Measurements from ENCODE around the gene AP3S2. TPM values are rescaled to one million over a fixed set of nuclear protein-coding genes. Genes with fewer than 3 reads are reported as not detected.

Gene AP3S2
- total RNA-seq, 1 donor from 2014 or later, result 60.5 TPM

DNA sequence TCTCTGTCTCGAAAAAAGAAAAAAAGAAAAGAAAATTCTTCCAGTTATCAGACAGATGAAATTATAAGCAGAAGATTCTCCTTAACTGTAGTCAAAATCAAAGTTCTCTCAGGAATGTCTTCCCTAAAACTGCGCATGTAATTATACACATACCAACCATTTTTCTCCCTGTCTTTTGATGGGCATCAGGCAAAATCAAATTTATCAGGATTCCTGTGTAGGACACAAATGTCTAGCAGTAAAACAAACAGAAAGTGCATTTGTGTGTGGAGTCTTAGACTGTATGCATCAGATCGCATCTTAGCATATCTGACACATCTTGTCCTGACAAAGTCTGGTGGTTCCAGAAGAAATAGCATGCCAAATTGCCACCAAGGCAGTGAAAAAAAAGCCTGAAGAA, 22.9 kb upstream of the AP3S2 start:
- DNase-seq, result no peak
- Mint-ChIP-seq H3K27ac (ENCODE audit: unreplicated experiment) (no peak overlapping the region), H3K36me3 (ENCODE audit: unreplicated experiment) (no peaks in the 10 kb centered on the region), H3K4me3 (ENCODE audit: unreplicated experiment) (no peak overlapping the region), H3K27me3 (ENCODE audit: unreplicated experiment) (peaks cover 2% of the 10 kb centered on the region), H3K4me1 (ENCODE audit: low read depth, unreplicated experiment) (peaks cover 4% of the 10 kb centered on the region), H3K9me3 (ENCODE audit: unreplicated experiment) (no peaks in the 10 kb centered on the region)
- no peak for TF ChIP-seq CTCF (IDR thresholded peaks at IDR 0.05; ENCODE audit: partially characterized antibody, unreplicated experiment)

DNA sequence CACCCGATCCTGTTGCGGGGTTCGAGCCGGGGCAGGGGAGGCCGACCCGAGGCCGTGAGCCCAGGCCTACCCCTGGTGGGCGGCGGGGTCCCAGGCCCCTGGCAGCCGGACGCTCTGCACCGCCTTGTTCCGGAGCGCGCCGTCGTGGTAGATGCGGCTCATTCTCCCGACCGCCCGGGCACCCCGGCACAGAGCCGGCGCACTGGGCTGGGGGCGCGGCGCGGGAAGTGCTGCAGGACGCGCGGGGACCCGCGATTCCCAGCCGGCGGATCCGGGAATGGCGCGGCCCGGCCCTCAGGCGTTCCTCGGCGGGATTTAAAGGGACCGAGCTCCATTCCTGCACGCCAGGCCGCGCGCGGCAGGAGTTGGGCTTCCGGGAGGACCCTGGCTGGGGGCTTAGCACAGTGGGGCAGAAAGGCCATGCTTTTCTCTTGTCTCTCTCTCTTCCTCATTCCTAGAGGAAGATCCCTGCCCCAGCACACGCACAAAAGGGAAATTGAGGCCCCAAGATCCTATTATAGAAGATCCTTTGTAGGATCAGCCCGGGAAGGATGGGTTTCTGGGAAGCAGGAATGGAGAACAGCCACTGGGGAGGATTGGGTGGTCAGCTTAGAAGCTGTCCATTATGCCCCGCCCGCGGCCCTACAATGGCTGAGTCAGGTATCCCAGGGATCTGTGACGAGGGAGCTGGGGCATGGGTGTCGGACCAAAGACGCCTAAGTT, 19.0 kb upstream of the AP3S2 start, which contains the start of gene ARPIN:
Gene ARPIN, minus strand, starts transcription at position 279 of the 723 bp plus-strand sequence. Its CDS starts 117 bp downstream, at position 162.
- peaks cover 3% of the 10 kb centered on the region for H3K9me3 Mint-ChIP-seq (ENCODE audit: unreplicated experiment)
- DNase-seq, result peak; percentile 78
- peak within 1 kb of the TSS; percentile 16 for H3K27ac Mint-ChIP-seq (ENCODE audit: unreplicated experiment)
- peaks cover 4% of the 10 kb centered on the region for H3K4me1 Mint-ChIP-seq (ENCODE audit: low read depth, unreplicated experiment)
- peak within 1 kb of the TSS; percentile 84 for H3K4me3 Mint-ChIP-seq (ENCODE audit: unreplicated experiment)
- no peaks in the 10 kb centered on the region for H3K27me3 Mint-ChIP-seq (ENCODE audit: unreplicated experiment)
- no peaks in the 10 kb centered on the region for H3K36me3 Mint-ChIP-seq (ENCODE audit: unreplicated experiment)
- TF ChIP-seq CTCF (IDR thresholded peaks at IDR 0.05; ENCODE audit: partially characterized antibody, unreplicated experiment), result no peak

DNA sequence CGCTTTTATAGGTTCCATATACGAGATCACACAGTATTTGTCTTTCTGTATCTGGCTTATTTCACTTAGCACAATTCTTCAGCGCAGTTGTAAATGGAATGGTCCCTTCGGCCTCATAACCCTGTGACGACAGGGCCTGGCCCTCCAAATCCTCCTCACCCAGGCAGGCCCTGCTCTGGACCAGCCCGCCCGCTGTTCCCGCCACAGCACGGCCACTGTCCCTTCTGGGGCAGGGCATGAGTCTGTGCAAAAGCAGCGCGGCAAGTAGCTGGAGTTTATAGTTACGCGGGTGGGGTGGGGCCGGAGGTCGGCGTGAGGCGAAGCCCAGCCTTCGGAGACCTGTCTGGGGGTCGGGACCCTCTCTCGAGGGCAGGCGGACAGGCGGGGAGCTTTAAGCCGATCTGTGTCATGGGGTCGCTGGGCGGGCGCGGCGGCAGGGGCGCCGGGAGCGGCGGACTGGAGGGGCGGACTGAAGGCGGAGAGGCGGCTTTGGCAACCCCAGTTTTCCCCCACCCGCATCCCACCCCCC, 18.4 kb upstream of the AP3S2 start:
- Mint-ChIP-seq H3K36me3 (ENCODE audit: unreplicated experiment) (no peaks in the 10 kb centered on the region), H3K4me3 (ENCODE audit: unreplicated experiment) (peak overlapping the region; percentile 84), H3K27me3 (ENCODE audit: unreplicated experiment) (no peaks in the 10 kb centered on the region), H3K27ac (ENCODE audit: unreplicated experiment) (no peak overlapping the region), H3K9me3 (ENCODE audit: unreplicated experiment) (peaks cover 3% of the 10 kb centered on the region), H3K4me1 (ENCODE audit: low read depth, unreplicated experiment) (peaks cover 4% of the 10 kb centered on the region)
- TF ChIP-seq CTCF (IDR thresholded peaks at IDR 0.05; ENCODE audit: partially characterized antibody, unreplicated experiment), result no peak
- peak; percentile 44 for DNase-seq

- Mint-ChIP-seq H3K27ac (ENCODE audit: unreplicated experiment) (no peak overlapping the region), H3K27me3 (ENCODE audit: unreplicated experiment) (no peaks in the 10 kb centered on the region), H3K36me3 (ENCODE audit: unreplicated experiment) (no peaks in the 10 kb centered on the region), H3K9me3 (ENCODE audit: unreplicated experiment) (peaks cover 3% of the 10 kb centered on the region), H3K4me3 (ENCODE audit: unreplicated experiment) (no peak overlapping the region), H3K4me1 (ENCODE audit: low read depth, unreplicated experiment) (peaks cover 4% of the 10 kb centered on the region)
- DNase-seq, result no peak
- TF ChIP-seq CTCF (IDR thresholded peaks at IDR 0.05; ENCODE audit: partially characterized antibody, unreplicated experiment), result no peak
These were observed 17.3 kb upstream of the AP3S2 start for GRCh38 chr15:89910891-89911626.

Measured in glutamatergic neuron (in vitro differentiated cells).